Frontal cortex (tissue), 4 donors: ENCODE results near the gene CCDC127. TPM values are rescaled to one million over a fixed set of nuclear protein-coding genes. Genes with fewer than 3 reads are reported as not detected.
"Not testable (repeated sequence)": the region's sequence is repeated elsewhere in the genome, so short reads cannot be mapped to it uniquely, and the experiment has no call there.

ENCODE experiments used
- DNase-seq, 2 donors: peaks; one replicate each; pipeline ENCODE4 v3.0.0; 2012; ENCODE audit warnings: low spot score in 2 of 2
- FAIRE-seq: peaks from 2 replicates; lab custom pipeline; 2012; peaks lifted over from hg19 to GRCh38; lab: Jason Lieb, UNC
- total RNA-seq: library from RNA; depleted of rRNA; stranded (reverse); fragments of >200 nt; gene quantifications from one replicate; pipeline ENCODE4 v1.2.3, GENCODE V29; 2014
- donor health status: control.
- donor health status: control.
- donor health status: control.

CCDC127 gene
- total RNA-seq, 1 donor from 2014 or later = 7.3 TPM

GRCh38 chr5:179401-179800 lies 38.6 kb downstream of the CCDC127 start:
- DNase-seq (no peak), FAIRE-seq (no peak)

DNA sequence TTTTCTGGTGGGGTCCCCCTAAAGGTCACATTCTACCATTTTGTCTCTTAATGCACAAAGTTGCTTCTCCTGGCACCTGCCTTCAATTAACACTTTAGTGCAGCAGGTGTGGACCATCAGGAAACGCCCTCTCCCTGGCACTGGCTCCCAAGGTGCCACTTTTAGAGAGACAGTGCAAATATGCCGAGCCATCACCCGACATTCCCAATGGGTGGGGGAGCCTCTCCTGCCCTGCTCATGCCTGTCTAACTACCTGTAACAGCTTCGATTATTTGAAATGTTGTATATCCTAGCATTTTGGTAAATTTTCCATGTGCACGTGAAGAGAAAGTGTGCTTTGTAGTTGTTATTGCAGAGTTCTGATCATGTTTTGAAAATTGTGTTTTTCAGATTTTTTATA lies 39.8 kb downstream of the CCDC127 start:
- no peak for DNase-seq
- FAIRE-seq = no peak

GRCh38 chr5:176296-176823 lies 41.6 kb downstream of the CCDC127 start:
- DNase-seq = no peak
- FAIRE-seq = no peak

DNA sequence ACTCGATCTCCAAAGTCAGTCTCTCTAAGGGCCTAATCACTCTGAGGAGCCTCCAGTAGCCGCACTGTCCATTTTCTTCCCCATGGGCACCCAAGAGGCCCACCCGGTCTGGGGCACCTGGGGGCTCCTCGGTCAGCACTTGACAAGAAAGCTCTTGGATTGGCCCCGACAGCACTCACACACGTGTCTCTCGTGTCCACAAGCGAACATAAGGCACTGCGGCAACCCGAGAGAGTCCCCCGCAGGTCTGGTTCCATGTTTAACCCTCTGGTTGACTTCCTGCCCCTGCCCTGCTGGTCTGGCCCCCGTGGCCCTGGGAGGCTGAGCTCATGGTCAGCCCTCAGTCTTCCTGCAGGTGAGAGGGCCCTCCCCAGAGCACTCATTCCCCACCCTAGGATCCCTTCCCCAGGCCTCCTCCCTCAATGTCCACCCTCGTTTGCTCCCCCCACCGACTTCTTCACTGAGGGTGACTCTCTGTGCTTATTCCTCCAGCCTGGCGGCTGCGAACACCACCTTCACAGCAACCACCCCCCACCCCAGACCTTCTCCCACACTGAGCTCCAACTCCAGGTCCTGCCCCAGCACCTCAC lies 43.0 kb downstream of the CCDC127 start:
- DNase-seq = no peak
- FAIRE-seq = no peak

DNA sequence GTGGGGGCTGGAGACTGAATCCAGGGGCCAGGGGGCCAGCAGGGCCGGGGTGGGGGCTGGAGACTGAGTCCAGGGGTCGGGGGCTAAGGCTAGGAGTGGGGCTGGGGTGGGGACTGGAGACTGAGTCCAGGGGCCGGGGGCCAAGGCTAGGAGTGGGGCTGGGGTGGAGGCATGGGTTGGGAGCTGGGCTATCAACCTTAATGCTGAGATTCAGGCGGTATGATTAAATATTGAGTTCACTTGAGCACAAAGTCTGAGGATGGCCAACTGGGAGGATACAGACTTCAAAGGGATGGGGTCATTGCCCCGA lies 43.7 kb downstream of the CCDC127 start:
- FAIRE-seq = no peak
- DNase-seq = no peak

GRCh38 chr5:173392-174290 lies 44.3 kb downstream of the CCDC127 start:
- FAIRE-seq = no peak
- DNase-seq = no peak

DNA sequence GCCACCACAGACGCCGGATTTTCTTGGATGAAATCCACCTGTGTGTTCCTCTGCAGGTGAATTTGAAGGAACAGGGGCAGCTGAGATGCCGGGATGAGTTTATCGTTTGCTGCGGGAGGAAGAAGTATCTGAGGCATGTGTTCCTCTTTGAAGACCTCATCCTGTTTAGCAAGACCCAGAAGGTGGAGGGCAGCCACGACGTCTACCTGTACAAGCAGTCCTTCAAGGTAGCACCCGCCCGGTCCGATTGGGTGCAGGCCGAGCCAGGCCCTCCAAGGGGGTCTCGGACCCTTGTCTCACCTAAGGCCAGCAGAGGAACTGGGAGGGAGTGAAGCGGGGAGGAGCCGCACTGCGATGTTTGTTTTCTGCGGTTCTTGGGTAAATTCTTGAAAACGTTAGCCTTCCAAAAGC lies 45.1 kb downstream of the CCDC127 start:
- FAIRE-seq = no peak
- DNase-seq = no peak

- DNase-seq = no peak
These were observed 45.5 kb downstream of the CCDC127 start for GRCh38 chr5:172421-172820.

GRCh38 chr5:171801-172331 lies 46.1 kb downstream of the CCDC127 start:
- DNase-seq (no peak), FAIRE-seq (no peak)

More at GRCh38 chr5:172421-172820, 45.5 kb downstream of the CCDC127 start:
- FAIRE-seq = no peak

DNA sequence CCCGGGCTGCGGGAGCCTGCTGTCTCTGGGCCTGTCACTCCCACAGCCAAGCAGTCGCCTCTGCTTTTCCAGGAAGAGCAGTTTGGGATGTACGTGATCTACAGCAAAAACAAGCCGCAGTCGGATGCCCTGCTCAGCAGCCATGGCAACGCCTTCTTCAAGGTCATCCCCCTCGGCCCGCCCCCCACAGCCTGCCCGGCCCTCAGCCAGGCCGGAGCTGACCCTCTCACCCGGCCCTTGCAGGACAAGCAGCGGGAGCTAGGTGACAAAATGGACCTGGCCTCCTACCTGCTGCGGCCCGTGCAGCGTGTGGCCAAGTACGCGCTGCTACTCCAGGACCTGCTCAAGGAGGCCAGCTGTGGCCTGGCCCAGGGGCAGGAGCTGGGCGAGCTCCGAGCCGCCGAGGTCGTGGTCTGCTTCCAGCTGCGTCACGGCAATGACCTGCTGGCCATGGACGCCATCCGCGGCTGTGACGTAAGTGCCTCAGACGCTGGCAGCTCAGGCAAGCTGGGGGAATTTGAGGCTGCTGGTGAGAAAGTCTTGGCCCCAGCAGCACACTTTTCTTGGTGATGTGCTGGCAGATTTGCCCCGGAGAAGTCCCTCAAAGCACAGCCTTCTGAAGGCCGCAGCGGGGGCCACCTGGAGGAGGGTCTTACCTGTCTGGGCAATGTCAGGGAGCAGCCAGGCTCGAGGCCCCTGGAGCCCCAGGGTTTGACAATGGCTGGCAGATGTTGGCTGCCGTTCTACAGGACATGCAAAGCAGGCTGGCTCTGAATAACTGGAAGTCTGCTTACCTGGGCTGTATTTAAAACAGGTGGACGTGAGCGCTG lies 46.8 kb downstream of the CCDC127 start:
- no peak for DNase-seq
- FAIRE-seq = no peak

- FAIRE-seq = no peak
- DNase-seq = no peak
These were observed 48.2 kb downstream of the CCDC127 start for GRCh38 chr5:169728-170094.

- FAIRE-seq (no peak), DNase-seq (no peak)
These were observed 48.8 kb downstream of the CCDC127 start for GRCh38 chr5:169071-169727.

GRCh38 chr5:167982-168660 lies 49.8 kb downstream of the CCDC127 start:
- DNase-seq (no peak), FAIRE-seq (no peak)

DNA sequence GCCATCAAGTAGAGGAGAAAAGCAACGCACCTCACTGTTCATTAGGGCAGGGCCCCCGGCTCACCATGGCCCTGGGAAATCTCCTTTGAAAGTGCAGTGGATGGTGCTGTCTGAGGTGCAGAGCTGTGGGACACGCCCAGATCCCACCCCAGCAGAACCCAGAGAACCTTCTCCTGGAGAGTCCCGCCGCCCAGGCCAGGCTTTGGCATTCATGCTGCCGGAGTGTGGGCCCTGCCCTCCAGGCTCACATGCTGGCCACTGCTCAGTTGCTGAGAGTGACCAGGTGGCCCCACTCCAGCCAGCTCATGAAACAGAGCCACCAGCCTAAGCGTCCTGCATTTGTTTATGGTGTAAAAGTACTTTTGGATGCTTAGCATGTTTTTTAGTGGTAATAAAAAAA lies 50.4 kb downstream of the CCDC127 start:
- no peak for FAIRE-seq
- DNase-seq = no peak

GRCh38 chr5:166441-167372 lies 51.2 kb downstream of the CCDC127 start:
- FAIRE-seq (no peak), DNase-seq (no peak)

DNA sequence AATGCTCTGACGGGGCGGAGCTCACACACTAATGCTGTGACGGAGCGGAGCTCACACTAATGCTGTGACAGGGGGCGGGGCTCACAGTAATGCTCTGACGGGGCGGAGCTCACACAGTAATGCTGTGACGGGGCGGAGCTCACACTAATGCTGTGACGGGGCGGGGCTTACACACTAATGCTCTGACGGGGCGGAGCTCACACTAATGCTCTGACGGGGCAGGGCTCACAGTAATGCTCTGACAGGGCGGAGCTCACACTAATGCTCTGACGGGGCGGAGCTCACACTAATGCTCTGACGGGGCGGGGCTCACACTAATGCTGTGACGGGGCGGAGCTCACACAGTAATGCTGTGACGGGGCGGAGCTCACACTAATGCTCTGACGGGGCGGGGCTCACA lies 53.2 kb downstream of the CCDC127 start:
- FAIRE-seq = not testable (repeated sequence)

GRCh38 chr5:164244-164643 lies 53.7 kb downstream of the CCDC127 start:
- DNase-seq = no peak
- FAIRE-seq = no peak

More for the DNA sequence above, 53.2 kb downstream of the CCDC127 start:
- not testable (repeated sequence) for DNase-seq

- DNase-seq (no peak), FAIRE-seq (no peak)
These were observed 54.1 kb downstream of the CCDC127 start for GRCh38 chr5:163841-164240.
